GM12873 (cell line): ENCODE measurements around the gene CCR3.

Experiments used
- CTCF ChIP-seq: IDR thresholded peaks from 2 replicates; pipeline ENCODE4 v1.5.1; 2012; ENCODE audit warnings: low read depth, mild to moderate bottlenecking, moderate library complexity, low read length, control low read depth; ENCODE audit not compliant: insufficient read depth; ENCODE audit errors: missing control alignments

CCR3 gene

GRCh38 chr3:46293035-46293724 is 50.9 kb downstream of the CCR3 start:
- TF ChIP-seq CTCF = no peak

- no peak for TF ChIP-seq CTCF
Observed at GRCh38 chr3:46293991-46294833, 52.0 kb downstream of the CCR3 start.

GRCh38 chr3:46296826-46297225 is 54.6 kb downstream of the CCR3 start:
- no peak for TF ChIP-seq CTCF

GRCh38 chr3:46297658-46298423 is 55.6 kb downstream of the CCR3 start:
- TF ChIP-seq CTCF = no peak

- TF ChIP-seq CTCF = no peak
Observed at GRCh38 chr3:46298871-46299607, 56.8 kb downstream of the CCR3 start.

GRCh38 chr3:46299608-46300460 is 57.6 kb downstream of the CCR3 start:
- TF ChIP-seq CTCF = no peak
